HepG2 (cell line): ENCODE data around the gene LBX2. TPM values are rescaled to one million over a fixed set of nuclear protein-coding genes. Genes with fewer than 3 reads are reported as not detected.

Experiments
- ATAD3A ChIP-seq: sonication (generic); formaldehyde crosslinking; IDR thresholded peaks from 2 replicates; pipeline ENCODE4 v1.4.0; 2020; ENCODE audit warnings: missing genetic modification reagents
- HES4 ChIP-seq: sonication (generic); formaldehyde crosslinking; IDR thresholded peaks from 2 replicates; pipeline ENCODE4 v1.9.0; 2021; ENCODE audit warnings: mild to moderate bottlenecking, missing genetic modification reagents, borderline replicate concordance
- NONO ChIP-seq, 2 experiments: fragments of 450-650 bp in 1 of 2; sonication (generic) in 1 of 2; formaldehyde crosslinking in 1 of 2; IDR thresholded peaks in 1 of 2; conservative IDR thresholded peaks in 1 of 2; 2 replicates each; pipeline versions ENCODE4 v1.6.1 to v1.8.0; 2017 to 2022; ENCODE audit warnings: mild to moderate bottlenecking in 1 of 2, missing genetic modification reagents in 1 of 2, moderate library complexity in 1 of 2
- NR1H2 ChIP-seq: sonication (generic); formaldehyde crosslinking; IDR thresholded peaks from 2 replicates; pipeline ENCODE4 v1.8.1; 2022; ENCODE audit warnings: low read depth, missing genetic modification reagents, borderline replicate concordance
- POLR2G ChIP-seq: fragments of 200-400 bp; formaldehyde crosslinking; IDR thresholded peaks from 2 replicates; pipeline ENCODE4 v1.6.1; 2018; ENCODE audit warnings: mild to moderate bottlenecking, low read depth, low read length, moderate library complexity
- PPARG ChIP-seq: conservative IDR thresholded peaks from 2 replicates; pipeline ENCODE4 v1.6.1; 2016; ENCODE audit warnings: missing biosample characterization, missing genetic modification reagents
- RARG ChIP-seq: sonication (generic); formaldehyde crosslinking; IDR thresholded peaks from 2 replicates; pipeline ENCODE4 v1.4.0; 2020; ENCODE audit warnings: low read depth, mild to moderate bottlenecking, missing genetic modification reagents
- XRCC5 ChIP-seq: fragments of 200-400 bp; formaldehyde crosslinking; optimal IDR thresholded peaks from 2 replicates; pipeline ENCODE3; 2017; ENCODE audit warnings: mild to moderate bottlenecking, low read length
- ZNF747 ChIP-seq: sonication (generic); formaldehyde crosslinking; IDR thresholded peaks from 2 replicates; pipeline ENCODE4 v1.8.1; 2023; ENCODE audit warnings: missing genetic modification reagents, mild to moderate bottlenecking, borderline replicate concordance
- ZNF772 ChIP-seq: sonication (generic); formaldehyde crosslinking; IDR thresholded peaks from 2 replicates; pipeline ENCODE4 v1.5.0; 2020; ENCODE audit warnings: mild to moderate bottlenecking, missing genetic modification reagents
- ZNF776 ChIP-seq: sonication (generic); formaldehyde crosslinking; IDR thresholded peaks from 2 replicates; pipeline ENCODE4 v1.4.0; 2020; ENCODE audit warnings: mild to moderate bottlenecking, missing genetic modification reagents
- polyA plus RNA-seq, 8 experiments: library from polyadenylated mRNA; depleted of rRNA in 3 of 8; stranded (reverse) in 7 of 8; unstranded in 1 of 8; fragments of >200 nt; fragmentation: Illumina TruSeq in 4 of 8; extraction: Trizol in 4 of 8; gene quantifications; 2 replicates each; pipeline versions ENCODE4 v1.2.1 to v1.2.3, GENCODE V29; 2011 to 2016; ENCODE audit warnings: low read depth in 4 of 8, missing spikeins in 1 of 8, mixed read lengths in 1 of 8; ENCODE audit not compliant: insufficient read depth in 1 of 8
- total RNA-seq, 5 experiments: library from RNA; depleted of rRNA; stranded (reverse); fragments of >200 nt; fragmentation: Illumina TruSeq; extraction: Trizol; gene quantifications; 2 replicates each; pipeline ENCODE4 v1.2.3, GENCODE V29; 2016; ENCODE audit warnings: low read depth in 1 of 5
- TF ChIP-seq, protein P1 (sequence below): sonication (generic); formaldehyde crosslinking; IDR thresholded peaks from 2 replicates; pipeline ENCODE4 v1.4.0; 2020; ENCODE audit warnings: mild to moderate bottlenecking, low read depth, missing genetic modification reagents
- TF ChIP-seq, protein P2 (sequence below): IDR thresholded peaks from 2 replicates; pipeline ENCODE4 v1.6.1; 2012; ENCODE audit warnings: low read depth, low read length, improper control_type of control experiment
- TF ChIP-seq, protein P3 (sequence below): sonication (generic); formaldehyde crosslinking; IDR thresholded peaks from 2 replicates; pipeline ENCODE4 v1.5.0; 2020; ENCODE audit warnings: missing genetic modification reagents
- TF ChIP-seq, protein P4 (sequence below): sonication (generic); formaldehyde crosslinking; IDR thresholded peaks from 2 replicates; pipeline ENCODE4 v1.5.1; 2020; ENCODE audit warnings: missing genetic modification reagents, mild to moderate bottlenecking, borderline replicate concordance
- TF ChIP-seq, protein P5 (sequence below): sonication (generic); formaldehyde crosslinking; IDR thresholded peaks from 2 replicates; pipeline ENCODE4 v1.5.1; 2020; ENCODE audit warnings: mild to moderate bottlenecking, missing genetic modification reagents, moderate library complexity

The LBX2 gene
- total and polyA plus RNA-seq, 2 of the 13 experiments (the other 11 are each of a cell fraction or from before 2014, with no cell fraction given): 6.4 to 8.1 TPM

DNA sequence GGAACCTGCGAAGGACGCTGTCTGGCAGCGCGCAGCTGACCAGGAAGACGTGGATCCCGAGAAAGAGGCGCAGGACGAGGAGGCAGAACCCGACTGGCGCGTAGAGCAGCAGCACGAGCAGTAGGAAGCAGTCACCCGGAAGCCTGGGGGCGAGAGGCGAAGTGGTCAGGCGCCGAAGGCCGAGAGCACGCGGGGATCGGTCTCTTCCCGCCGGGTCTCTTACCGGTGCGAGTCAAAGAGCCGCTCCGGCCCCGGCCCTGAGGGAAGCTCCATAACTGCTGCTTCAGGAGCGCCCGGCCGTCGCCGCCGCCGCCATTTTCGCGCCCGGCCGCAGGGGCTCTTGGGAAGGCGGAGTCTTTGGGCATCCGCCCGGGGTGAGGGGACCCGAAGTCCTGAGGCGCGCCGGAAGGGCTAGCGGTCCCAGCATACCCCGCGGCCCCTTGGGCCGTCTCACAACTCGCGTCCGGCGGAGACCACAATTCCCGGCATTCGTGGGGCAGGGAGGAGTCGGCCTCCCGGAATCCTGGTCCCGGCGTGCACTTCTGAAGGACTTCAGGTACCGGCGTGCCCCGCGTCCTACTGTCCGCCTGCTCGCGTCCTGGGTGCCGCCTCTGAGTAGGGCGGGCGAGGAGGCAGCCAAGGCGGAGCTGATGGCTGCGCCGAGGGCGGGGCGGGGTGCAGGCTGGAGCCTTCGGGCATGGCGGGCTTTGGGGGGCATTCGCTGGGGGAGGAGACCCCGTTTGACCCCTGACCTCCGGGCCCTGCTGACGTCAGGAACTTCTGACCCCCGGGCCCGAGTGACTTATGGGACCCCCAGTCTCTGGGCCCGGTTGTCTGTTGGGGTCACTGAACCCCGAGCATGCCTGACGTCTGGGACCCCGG is 30.2 kb upstream of the LBX2 start, which contains the start of the genes AUP1 and HTRA2 (continued):
- TF ChIP-seq, protein P1, sequence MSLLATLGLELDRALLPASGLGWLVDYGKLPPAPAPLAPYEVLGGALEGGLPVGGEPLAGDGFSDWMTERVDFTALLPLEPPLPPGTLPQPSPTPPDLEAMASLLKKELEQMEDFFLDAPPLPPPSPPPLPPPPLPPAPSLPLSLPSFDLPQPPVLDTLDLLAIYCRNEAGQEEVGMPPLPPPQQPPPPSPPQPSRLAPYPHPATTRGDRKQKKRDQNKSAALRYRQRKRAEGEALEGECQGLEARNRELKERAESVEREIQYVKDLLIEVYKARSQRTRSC (CRISPR knock-in tag): 0 out of 2 replicates have a peak, but pooled peaks have one; percentile 13
- TF ChIP-seq HES4 (CRISPR knock-in tag) (peak; percentile 92; the same call in 1 of the 2 replicates), POLR2G (peak; percentile 98), XRCC5 (peak; percentile 84), ZNF776 (CRISPR knock-in tag) (peak; percentile 64; the same call in 1 of the 2 replicates), RARG (CRISPR knock-in tag) (peak; percentile 89; the same call in 1 of the 2 replicates), ZNF772 (CRISPR knock-in tag) (peak; percentile 90), NR1H2 (CRISPR knock-in tag) (no peak; the same call in 1 of the 2 replicates), PPARG (CRISPR knock-in tag) (no peak; the same call in 1 of the 2 replicates), NONO (IDR thresholded peaks at IDR 0.05) (no peak), NONO (CRISPR knock-in tag; conservative IDR thresholded peaks at IDR 0.05) (peak; percentile 85; the same call in 1 of the 2 replicates), ATAD3A (CRISPR knock-in tag) (peak; percentile 64; the same call in 1 of the 2 replicates), ZNF747 (CRISPR knock-in tag) (peak; percentile 96)
- TF ChIP-seq, protein P2, sequence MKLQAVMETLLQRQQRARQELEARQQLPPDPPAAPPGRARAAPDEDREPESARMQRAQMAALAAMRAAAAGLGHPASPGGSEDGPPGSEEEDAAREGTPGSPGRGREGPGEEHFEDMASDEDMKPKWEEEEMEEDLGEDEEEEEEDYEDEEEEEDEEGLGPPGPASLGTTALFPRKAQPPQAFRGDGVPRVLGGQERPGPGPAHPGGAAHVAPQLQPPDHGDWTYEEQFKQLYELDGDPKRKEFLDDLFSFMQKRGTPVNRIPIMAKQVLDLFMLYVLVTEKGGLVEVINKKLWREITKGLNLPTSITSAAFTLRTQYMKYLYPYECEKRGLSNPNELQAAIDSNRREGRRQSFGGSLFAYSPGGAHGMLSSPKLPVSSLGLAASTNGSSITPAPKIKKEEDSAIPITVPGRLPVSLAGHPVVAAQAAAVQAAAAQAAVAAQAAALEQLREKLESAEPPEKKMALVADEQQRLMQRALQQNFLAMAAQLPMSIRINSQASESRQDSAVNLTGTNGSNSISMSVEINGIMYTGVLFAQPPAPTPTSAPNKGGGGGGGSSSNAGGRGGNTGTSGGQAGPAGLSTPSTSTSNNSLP: no peak
- TF ChIP-seq, protein P3, sequence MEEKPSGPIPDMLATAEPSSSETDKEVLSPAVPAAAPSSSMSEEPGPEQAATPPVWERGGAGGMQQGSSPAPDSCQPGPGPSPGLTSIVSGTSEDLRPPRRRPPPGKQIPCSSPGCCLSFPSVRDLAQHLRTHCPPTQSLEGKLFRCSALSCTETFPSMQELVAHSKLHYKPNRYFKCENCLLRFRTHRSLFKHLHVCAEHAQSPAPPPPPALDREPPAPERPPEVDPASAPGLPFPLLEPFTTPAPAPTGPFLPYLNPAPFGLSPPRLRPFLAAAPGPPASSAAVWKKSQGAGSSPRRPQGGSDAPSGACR (CRISPR knock-in tag): peak; percentile 77; the same call in 1 of the 2 replicates
- TF ChIP-seq, protein P4, sequence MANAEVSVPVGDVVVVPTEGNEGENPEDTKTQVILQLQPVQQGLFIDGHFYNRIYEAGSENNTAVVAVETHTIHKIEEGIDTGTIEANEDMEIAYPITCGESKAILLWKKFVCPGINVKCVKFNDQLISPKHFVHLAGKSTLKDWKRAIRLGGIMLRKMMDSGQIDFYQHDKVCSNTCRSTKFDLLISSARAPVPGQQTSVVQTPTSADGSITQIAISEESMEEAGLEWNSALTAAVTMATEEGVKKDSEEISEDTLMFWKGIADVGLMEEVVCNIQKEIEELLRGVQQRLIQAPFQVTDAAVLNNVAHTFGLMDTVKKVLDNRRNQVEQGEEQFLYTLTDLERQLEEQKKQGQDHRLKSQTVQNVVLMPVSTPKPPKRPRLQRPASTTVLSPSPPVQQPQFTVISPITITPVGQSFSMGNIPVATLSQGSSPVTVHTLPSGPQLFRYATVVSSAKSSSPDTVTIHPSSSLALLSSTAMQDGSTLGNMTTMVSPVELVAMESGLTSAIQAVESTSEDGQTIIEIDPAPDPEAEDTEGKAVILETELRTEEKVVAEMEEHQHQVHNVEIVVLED (CRISPR knock-in tag): peak; percentile 95
- TF ChIP-seq, protein P5, sequence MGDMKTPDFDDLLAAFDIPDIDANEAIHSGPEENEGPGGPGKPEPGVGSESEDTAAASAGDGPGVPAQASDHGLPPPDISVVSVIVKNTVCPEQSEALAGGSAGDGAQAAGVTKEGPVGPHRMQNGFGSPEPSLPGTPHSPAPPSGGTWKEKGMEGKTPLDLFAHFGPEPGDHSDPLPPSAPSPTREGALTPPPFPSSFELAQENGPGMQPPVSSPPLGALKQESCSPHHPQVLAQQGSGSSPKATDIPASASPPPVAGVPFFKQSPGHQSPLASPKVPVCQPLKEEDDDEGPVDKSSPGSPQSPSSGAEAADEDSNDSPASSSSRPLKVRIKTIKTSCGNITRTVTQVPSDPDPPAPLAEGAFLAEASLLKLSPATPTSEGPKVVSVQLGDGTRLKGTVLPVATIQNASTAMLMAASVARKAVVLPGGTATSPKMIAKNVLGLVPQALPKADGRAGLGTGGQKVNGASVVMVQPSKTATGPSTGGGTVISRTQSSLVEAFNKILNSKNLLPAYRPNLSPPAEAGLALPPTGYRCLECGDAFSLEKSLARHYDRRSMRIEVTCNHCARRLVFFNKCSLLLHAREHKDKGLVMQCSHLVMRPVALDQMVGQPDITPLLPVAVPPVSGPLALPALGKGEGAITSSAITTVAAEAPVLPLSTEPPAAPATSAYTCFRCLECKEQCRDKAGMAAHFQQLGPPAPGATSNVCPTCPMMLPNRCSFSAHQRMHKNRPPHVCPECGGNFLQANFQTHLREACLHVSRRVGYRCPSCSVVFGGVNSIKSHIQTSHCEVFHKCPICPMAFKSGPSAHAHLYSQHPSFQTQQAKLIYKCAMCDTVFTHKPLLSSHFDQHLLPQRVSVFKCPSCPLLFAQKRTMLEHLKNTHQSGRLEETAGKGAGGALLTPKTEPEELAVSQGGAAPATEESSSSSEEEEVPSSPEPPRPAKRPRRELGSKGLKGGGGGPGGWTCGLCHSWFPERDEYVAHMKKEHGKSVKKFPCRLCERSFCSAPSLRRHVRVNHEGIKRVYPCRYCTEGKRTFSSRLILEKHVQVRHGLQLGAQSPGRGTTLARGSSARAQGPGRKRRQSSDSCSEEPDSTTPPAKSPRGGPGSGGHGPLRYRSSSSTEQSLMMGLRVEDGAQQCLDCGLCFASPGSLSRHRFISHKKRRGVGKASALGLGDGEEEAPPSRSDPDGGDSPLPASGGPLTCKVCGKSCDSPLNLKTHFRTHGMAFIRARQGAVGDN (CRISPR knock-in tag): peak; percentile 95
